ENCODE data around the gene EIF4G2. TPM values are rescaled to one million over a fixed set of nuclear protein-coding genes. Genes with fewer than 3 reads are reported as not detected.

EIF4G2 gene
- total RNA-seq, 1 donor from 2014 or later = 1,220 TPM

- Mint-ChIP-seq H3K36me3 (peaks cover 46% of the 10 kb centered on the region), H3K4me1 (peaks cover 34% of the 10 kb centered on the region), H3K27me3 (ENCODE audit: low read depth) (no peaks in the 10 kb centered on the region), H3K9me3 (no peaks in the 10 kb centered on the region), H3K27ac (peak overlapping the region; percentile 34), H3K4me3 (no peak overlapping the region)
- TF ChIP-seq CTCF (IDR thresholded peaks at IDR 0.05; ENCODE audit: unreplicated experiment) = no peak
- no peak for DNase-seq (ENCODE audit: low spot score in 2 of 2, unreplicated experiment in 2 of 2)
Observed at GRCh38 chr11:10798330-10798928, 10.3 kb downstream of the EIF4G2 start.

DNA sequence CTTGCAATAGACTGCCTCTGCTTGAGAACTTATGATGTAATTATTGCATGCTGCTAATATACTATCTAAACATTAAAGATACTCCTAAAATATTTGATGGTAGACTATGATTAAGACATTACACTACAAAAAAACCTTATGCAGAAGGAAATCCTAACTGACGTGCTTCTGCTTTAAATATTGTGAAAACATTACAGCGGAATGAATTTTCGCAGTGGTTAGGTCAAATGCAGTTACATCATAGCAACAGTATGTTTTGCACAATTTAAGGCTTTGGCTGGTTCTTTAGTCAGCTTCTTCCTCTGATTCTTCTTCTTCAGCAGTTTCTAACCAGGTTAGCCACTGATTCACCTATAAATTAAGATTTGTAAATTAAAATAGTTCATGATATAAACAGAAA, 11.2 kb downstream of the EIF4G2 start:
- H3K27me3 Mint-ChIP-seq (ENCODE audit: low read depth) = no peaks in the 10 kb centered on the region
- no peak overlapping the region for H3K4me3 Mint-ChIP-seq

DNA sequence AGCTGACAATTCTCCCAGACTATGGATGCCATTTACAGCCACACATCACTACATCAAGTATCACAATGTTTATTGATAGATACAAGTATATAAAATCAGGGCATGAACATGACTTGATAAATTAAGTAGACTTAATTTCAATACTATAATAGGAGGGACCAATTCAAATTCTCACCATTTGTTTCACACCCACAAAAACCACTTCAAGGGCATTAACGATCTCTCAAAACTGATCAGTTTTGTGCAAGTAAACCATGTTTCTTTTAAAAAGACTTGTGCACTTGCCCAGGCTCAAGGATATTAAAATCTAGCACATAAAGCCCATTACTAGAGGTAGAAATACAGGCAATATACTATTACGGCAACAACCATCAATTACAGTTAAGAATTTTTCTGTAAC, 11.7 kb downstream of the EIF4G2 start:
- TF ChIP-seq CTCF (IDR thresholded peaks at IDR 0.05; ENCODE audit: unreplicated experiment) = no peak
- Mint-ChIP-seq H3K27me3 (ENCODE audit: low read depth) (no peaks in the 10 kb centered on the region), H3K27ac (peak overlapping the region; percentile 58), H3K4me3 (no peak overlapping the region), H3K4me1 (peaks cover 34% of the 10 kb centered on the region), H3K9me3 (no peaks in the 10 kb centered on the region), H3K36me3 (peaks cover 41% of the 10 kb centered on the region)
- no peak for DNase-seq (ENCODE audit: low spot score in 2 of 2, unreplicated experiment in 2 of 2)

More for the DNA sequence above, 11.2 kb downstream of the EIF4G2 start:
- no peaks in the 10 kb centered on the region for H3K9me3 Mint-ChIP-seq
- DNase-seq (ENCODE audit: low spot score in 2 of 2, unreplicated experiment in 2 of 2) = no peak
- no peak for TF ChIP-seq CTCF (IDR thresholded peaks at IDR 0.05; ENCODE audit: unreplicated experiment)
- peaks cover 37% of the 10 kb centered on the region for H3K4me1 Mint-ChIP-seq
- H3K36me3 Mint-ChIP-seq = peaks cover 44% of the 10 kb centered on the region
- H3K27ac Mint-ChIP-seq = no peak overlapping the region

DNA sequence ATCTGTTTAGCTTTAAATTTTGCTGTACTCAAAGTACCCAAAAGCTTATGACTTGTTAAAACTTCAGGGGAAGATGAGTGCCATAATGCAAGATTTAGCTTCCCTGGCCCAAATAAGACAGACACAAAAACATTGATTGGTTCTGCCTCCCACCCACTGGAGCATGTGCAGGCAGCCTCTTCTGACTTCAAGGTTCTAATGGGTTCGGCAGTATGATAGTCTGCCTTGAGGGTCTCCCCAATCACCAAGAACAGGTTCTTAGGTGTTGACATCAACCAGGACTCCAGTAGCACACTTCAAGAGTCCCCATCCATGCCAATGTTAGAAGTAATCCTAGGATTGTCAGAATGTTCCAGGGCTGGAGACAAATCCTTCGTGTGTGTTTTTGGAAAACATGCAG, 12.5 kb downstream of the EIF4G2 start:
- DNase-seq (ENCODE audit: low spot score in 2 of 2, unreplicated experiment in 2 of 2) = no peak
- Mint-ChIP-seq H3K9me3 (no peaks in the 10 kb centered on the region), H3K36me3 (peaks cover 33% of the 10 kb centered on the region), H3K27ac (peak overlapping the region; percentile 68), H3K4me1 (peaks cover 26% of the 10 kb centered on the region), H3K4me3 (no peak overlapping the region), H3K27me3 (ENCODE audit: low read depth) (no peaks in the 10 kb centered on the region)
- no peak for TF ChIP-seq CTCF (IDR thresholded peaks at IDR 0.05; ENCODE audit: unreplicated experiment)

- no peak for TF ChIP-seq CTCF (IDR thresholded peaks at IDR 0.05; ENCODE audit: unreplicated experiment)
- Mint-ChIP-seq H3K9me3 (no peaks in the 10 kb centered on the region), H3K27me3 (ENCODE audit: low read depth) (no peaks in the 10 kb centered on the region), H3K4me3 (no peak overlapping the region), H3K4me1 (peaks cover 7% of the 10 kb centered on the region), H3K27ac (no peak overlapping the region), H3K36me3 (peaks cover 11% of the 10 kb centered on the region)
- no peak for DNase-seq (ENCODE audit: low spot score in 2 of 2, unreplicated experiment in 2 of 2)
Observed at GRCh38 chr11:10793470-10794255, 15.1 kb downstream of the EIF4G2 start.

Measured in mesothelial cell of epicardium (in vitro differentiated cells).